Neutrophil (primary cell): ENCODE measurements around the gene CD44.

Experiments
- H3K27ac ChIP-seq: fragments of 200-600 bp; sonication (generic); 2 replicates; pipeline ENCODE4 v1.5.1; 2016; ENCODE audit warnings: mild to moderate bottlenecking, moderate library complexity
- H3K27me3 ChIP-seq: fragments of 200-600 bp; sonication (generic); 2 replicates; pipeline ENCODE4 v1.6.0; 2016; ENCODE audit warnings: mild to moderate bottlenecking
- H3K36me3 ChIP-seq: fragments of 200-600 bp; sonication (generic); 2 replicates; pipeline ENCODE4 v1.5.1; 2017
- H3K4me1 ChIP-seq, 2 experiments: fragments of 200-600 bp in 1 of 2; sonication (generic) in 1 of 2; 1 replicate in 1 of 2; 2 replicates in 1 of 2; pipeline versions ENCODE4 v1.5.1 to v1.6.1; 2013 to 2016; ENCODE audit warnings: low read depth in 1 of 2, low read length in 1 of 2, mild to moderate bottlenecking in 1 of 2, moderate library complexity in 1 of 2; ENCODE audit not compliant: control insufficient read depth in 1 of 2, insufficient read depth in 1 of 2
- H3K4me3 ChIP-seq, 2 experiments: fragments of 200-600 bp in 1 of 2; sonication (generic) in 1 of 2; 1 replicate in 1 of 2; 2 replicates in 1 of 2; pipeline ENCODE4 v1.5.1; 2013 to 2016; ENCODE audit warnings: low read depth in 1 of 2, low read length in 1 of 2, mild to moderate bottlenecking in 1 of 2, moderate library complexity in 1 of 2
- H3K9me3 ChIP-seq: fragments of 200-600 bp; sonication (generic); 2 replicates; pipeline ENCODE4 v1.5.1; 2016
- CTCF ChIP-seq: fragments of 200-600 bp; sonication (generic); IDR thresholded peaks from 2 replicates; pipeline ENCODE4 v1.5.1; 2016; ENCODE audit warnings: antibody characterized with exemption

The CD44 gene

DNA sequence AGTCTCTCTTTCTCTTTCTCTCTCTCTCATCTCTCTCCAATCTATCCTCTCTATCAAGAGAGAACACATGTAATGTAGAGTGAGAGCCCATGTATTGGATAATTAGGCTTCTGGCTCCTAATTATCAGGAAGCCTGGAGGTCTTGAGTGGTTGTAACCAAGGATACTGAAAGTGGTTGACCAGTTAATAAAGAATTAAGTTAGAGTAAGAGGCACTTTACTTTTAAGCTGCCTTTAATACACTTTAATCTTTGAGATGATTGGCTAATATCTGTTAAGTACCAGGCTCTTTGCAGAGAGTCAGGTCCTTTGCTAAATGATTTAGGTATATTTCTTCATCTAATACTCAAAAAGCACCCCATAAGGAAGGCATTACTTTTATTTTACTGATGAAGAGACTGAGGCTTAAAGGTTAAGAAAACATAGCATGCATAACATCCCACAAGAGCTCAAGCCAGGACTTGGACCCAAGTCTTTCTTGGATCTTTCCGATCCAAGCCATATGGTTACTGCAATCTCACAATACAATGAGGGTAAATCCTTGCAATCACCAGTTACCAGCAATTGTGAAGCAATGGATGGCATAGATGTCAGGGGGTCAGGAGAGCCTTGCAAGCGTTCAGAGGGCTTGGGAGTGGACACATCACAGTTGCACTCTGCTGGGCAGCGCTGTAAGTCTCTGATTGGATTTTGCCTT is 22.1 kb downstream of the CD44 start:
- no peak for TF ChIP-seq CTCF
- Histone ChIP-seq H3K36me3 (peaks cover 5% of the 10 kb centered on the region), H3K27me3 (no peaks in the 10 kb centered on the region), H3K27ac (peak overlapping the region; percentile 87), H3K9me3 (no peaks in the 10 kb centered on the region), H3K4me3 (no peak overlapping the region), H3K4me1 (peaks cover 52 to 61% of the 10 kb centered on the region in 2 experiments)

DNA sequence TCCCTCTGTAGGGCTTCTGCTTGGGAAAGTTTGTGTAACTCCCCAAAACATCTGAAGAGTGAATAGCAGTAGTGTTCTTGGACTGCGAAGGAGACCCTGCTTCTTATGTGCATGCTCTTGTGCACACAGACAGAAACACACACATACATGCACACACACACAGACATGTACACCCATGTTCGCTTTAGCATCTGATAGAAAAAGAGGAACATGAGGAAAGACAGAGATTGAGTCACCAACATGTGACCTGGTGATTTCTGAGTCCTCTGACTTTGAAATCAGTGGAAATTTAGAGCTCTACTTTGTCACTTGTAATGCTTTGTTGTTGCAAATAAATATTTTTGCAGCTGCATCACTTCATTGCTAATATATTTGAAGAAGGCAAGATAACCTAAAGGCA is 23.8 kb downstream of the CD44 start:
- peak overlapping the region; percentile 87 for H3K27ac ChIP-seq
- no peaks in the 10 kb centered on the region for H3K27me3 ChIP-seq
- H3K4me1 ChIP-seq, result peaks cover 69 to 75% of the 10 kb centered on the region in 2 experiments
- H3K36me3 ChIP-seq, result peaks cover 5% of the 10 kb centered on the region
- H3K4me3 ChIP-seq, result peak overlapping the region; percentile 8 to 12
- H3K9me3 ChIP-seq, result no peaks in the 10 kb centered on the region
- no peak for TF ChIP-seq CTCF

DNA sequence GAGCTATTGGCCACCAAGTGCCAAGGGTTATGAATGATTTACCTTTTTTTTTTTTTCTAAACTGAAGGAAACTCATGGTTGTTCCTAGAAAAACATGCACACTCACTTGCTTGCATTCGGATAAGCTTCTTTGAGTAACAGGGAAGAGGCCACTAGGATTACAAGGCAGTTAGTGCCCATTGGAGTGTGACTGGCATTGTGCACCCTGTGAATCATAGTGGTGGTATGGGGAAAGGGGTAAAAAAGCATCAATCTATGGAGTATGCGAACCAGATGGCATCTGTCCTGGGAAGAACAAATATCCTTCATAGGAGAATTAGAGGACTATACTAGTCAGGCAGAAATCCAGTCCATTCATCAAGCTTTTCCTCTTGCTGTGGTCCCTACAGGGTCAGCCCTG is 24.2 kb downstream of the CD44 start:
- H3K27ac ChIP-seq, result peak overlapping the region; percentile 87
- peak overlapping the region; percentile 8 to 12 for H3K4me3 ChIP-seq
- peaks cover 74 to 77% of the 10 kb centered on the region in 2 experiments for H3K4me1 ChIP-seq
- H3K36me3 ChIP-seq, result peaks cover 5% of the 10 kb centered on the region
- TF ChIP-seq CTCF, result no peak
- H3K9me3 ChIP-seq, result no peaks in the 10 kb centered on the region
- no peaks in the 10 kb centered on the region for H3K27me3 ChIP-seq

- TF ChIP-seq CTCF, result no peak
- H3K36me3 ChIP-seq, result no peaks in the 10 kb centered on the region
- no peaks in the 10 kb centered on the region for H3K9me3 ChIP-seq
- peak overlapping the region; percentile 8 to 12 for H3K4me3 ChIP-seq
- H3K4me1 ChIP-seq, result peaks cover 75 to 78% of the 10 kb centered on the region in 2 experiments
- H3K27me3 ChIP-seq, result no peaks in the 10 kb centered on the region
- peak overlapping the region; percentile 87 for H3K27ac ChIP-seq
Observed at GRCh38 chr11:35163702-35164496, 24.9 kb downstream of the CD44 start.

DNA sequence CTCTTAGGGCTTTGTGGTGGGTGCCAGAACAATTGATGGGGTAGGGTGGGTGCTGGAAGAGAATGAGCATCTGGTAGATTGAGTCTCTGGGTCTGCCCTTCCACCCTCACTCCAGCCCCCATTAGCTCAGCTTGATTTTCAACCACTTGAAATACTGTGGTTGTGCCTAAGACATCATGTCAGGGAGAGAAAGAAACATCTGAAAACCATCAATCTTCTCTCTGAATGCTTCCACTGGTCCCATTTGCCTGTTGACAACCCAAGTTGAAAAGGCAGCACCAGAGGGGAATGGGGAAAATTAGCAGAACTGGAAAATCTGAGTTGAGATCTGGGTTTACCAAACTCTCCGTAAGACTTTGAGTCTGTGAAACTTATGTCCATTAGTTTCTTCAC is 26.1 kb downstream of the CD44 start:
- no peak for TF ChIP-seq CTCF

More for the DNA sequence above, 26.1 kb downstream of the CD44 start:
- H3K9me3 ChIP-seq, result no peaks in the 10 kb centered on the region
- H3K27ac ChIP-seq, result peak overlapping the region; percentile 87
- H3K4me3 ChIP-seq, result peak overlapping the region in 1 of 2 experiments; percentile 11
- peaks cover 80 to 88% of the 10 kb centered on the region in 2 experiments for H3K4me1 ChIP-seq
- no peaks in the 10 kb centered on the region for H3K27me3 ChIP-seq
- no peaks in the 10 kb centered on the region for H3K36me3 ChIP-seq
